ES-I3 (cell line): ENCODE measurements around the gene FCRLA.
"Not testable (repeated sequence)": the region's sequence is repeated elsewhere in the genome, so short reads cannot be mapped to it uniquely, and the experiment has no call there.

Experiments used
- H3K36me3 ChIP-seq: 2 replicates; pipeline ENCODE4 v1.6.1; 2013; ENCODE audit warnings: mild to moderate bottlenecking, low read length, control low read depth, moderate library complexity; ENCODE audit not compliant: insufficient read depth
- H3K4me1 ChIP-seq: 2 replicates; pipeline ENCODE4 v1.6.1; 2013; ENCODE audit warnings: mild to moderate bottlenecking, control low read depth, low read length; ENCODE audit not compliant: insufficient read depth
- H3K9ac ChIP-seq: 2 replicates; pipeline ENCODE4 v1.6.1; 2013; ENCODE audit warnings: low read depth, mild to moderate bottlenecking, low read length, moderate library complexity
- H3K9me3 ChIP-seq: 2 replicates; pipeline ENCODE4 v1.6.1; 2013; ENCODE audit warnings: mild to moderate bottlenecking, low read length, moderate library complexity; ENCODE audit not compliant: control insufficient read depth, insufficient read depth

Gene FCRLA

GRCh38 chr1:161706482-161707347, at the start of gene FCRLA:
FCRLA (plus strand) TSS chr1:161707229; CDS start chr1:161707265, 36 bp downstream.
- Histone ChIP-seq H3K9me3 (no peaks in the 10 kb centered on the region), H3K9ac (no peak within 1 kb of the TSS), H3K36me3 (no peaks in the 10 kb centered on the region), H3K4me1 (no peaks in the 10 kb centered on the region)

GRCh38 chr1:161658524-161658923, 48.5 kb upstream of the FCRLA start:
- not testable (repeated sequence) for H3K4me1 ChIP-seq, H3K9ac ChIP-seq

GRCh38 chr1:161661660-161662311, 45.2 kb upstream of the FCRLA start:
- H3K36me3 ChIP-seq, H3K4me1 ChIP-seq, H3K9ac ChIP-seq, H3K9me3 ChIP-seq: not testable (repeated sequence)

More at GRCh38 chr1:161658524-161658923, 48.5 kb upstream of the FCRLA start:
- not testable (repeated sequence) for H3K9me3 ChIP-seq, H3K36me3 ChIP-seq

- not testable (repeated sequence) for H3K4me1 ChIP-seq, H3K9me3 ChIP-seq, H3K36me3 ChIP-seq, H3K9ac ChIP-seq
Observed at GRCh38 chr1:161662684-161663339, 44.2 kb upstream of the FCRLA start, which contains the start of gene FCGR2B. FCGR2B (plus strand) TSS chr1:161663143; CDS start chr1:161663242, 99 bp downstream.

GRCh38 chr1:161663569-161663968, 43.5 kb upstream of the FCRLA start:
- not testable (repeated sequence) for H3K36me3 ChIP-seq, H3K4me1 ChIP-seq, H3K9ac ChIP-seq, H3K9me3 ChIP-seq

- not testable (repeated sequence) for H3K9me3 ChIP-seq, H3K4me1 ChIP-seq, H3K9ac ChIP-seq, H3K36me3 ChIP-seq
Observed at GRCh38 chr1:161664689-161665088, 42.3 kb upstream of the FCRLA start.

- not testable (repeated sequence) for H3K9me3 ChIP-seq, H3K9ac ChIP-seq, H3K36me3 ChIP-seq, H3K4me1 ChIP-seq
Observed at GRCh38 chr1:161671045-161672020, 35.7 kb upstream of the FCRLA start.

GRCh38 chr1:161673437-161673836, 33.6 kb upstream of the FCRLA start:
- not testable (repeated sequence) for H3K4me1 ChIP-seq, H3K9me3 ChIP-seq, H3K9ac ChIP-seq, H3K36me3 ChIP-seq

GRCh38 chr1:161674447-161674846, 32.6 kb upstream of the FCRLA start:
- H3K9me3 ChIP-seq, H3K36me3 ChIP-seq, H3K9ac ChIP-seq, H3K4me1 ChIP-seq: not testable (repeated sequence)

GRCh38 chr1:161674908-161675307, 32.1 kb upstream of the FCRLA start:
- H3K36me3 ChIP-seq, H3K4me1 ChIP-seq, H3K9ac ChIP-seq, H3K9me3 ChIP-seq: not testable (repeated sequence)

GRCh38 chr1:161676441-161676840, 30.6 kb upstream of the FCRLA start:
- no peak overlapping the region for H3K9ac ChIP-seq
- H3K9me3 ChIP-seq = no peaks in the 10 kb centered on the region
- peaks cover 3% of the 10 kb centered on the region; the same call in 1 of the 2 replicates for H3K4me1 ChIP-seq
- H3K36me3 ChIP-seq = no peaks in the 10 kb centered on the region

GRCh38 chr1:161676958-161677689, 29.9 kb upstream of the FCRLA start:
- Histone ChIP-seq H3K4me1 (peaks cover 3% of the 10 kb centered on the region; the same call in 1 of the 2 replicates), H3K9me3 (no peaks in the 10 kb centered on the region), H3K36me3 (no peaks in the 10 kb centered on the region), H3K9ac (no peak overlapping the region)

GRCh38 chr1:161678500-161678899, 28.5 kb upstream of the FCRLA start:
- H3K36me3 ChIP-seq = no peaks in the 10 kb centered on the region
- peaks cover 3% of the 10 kb centered on the region; the same call in 1 of the 2 replicates for H3K4me1 ChIP-seq
- no peaks in the 10 kb centered on the region for H3K9me3 ChIP-seq
- H3K9ac ChIP-seq = no peak overlapping the region
